ENCODE measurements around the gene GNAS. TPM values are rescaled to one million over a fixed set of nuclear protein-coding genes. Genes with fewer than 3 reads are reported as not detected.

GNAS gene
- total RNA-seq, 1 donor from 2014 or later: 663 TPM

- intact Hi-C loops (cut with DNase I): no loop called here
- no peak for TF ChIP-seq CTCF (IDR thresholded peaks at IDR 0.05)
- no peak for DNase-seq (ENCODE audit: low spot score in 2 of 2)
- Histone ChIP-seq H3K9me3 (no peaks in the 10 kb centered on the region), H3K4me1 (no peaks in the 10 kb centered on the region), H3K27ac (no peak overlapping the region), H3K36me3 (no peaks in the 10 kb centered on the region), H3K27me3 (no peaks in the 10 kb centered on the region), H3K4me3 (no peak overlapping the region)
Measured at GRCh38 chr20:58950603-58951002, 98.1 kb downstream of the GNAS start.

- intact Hi-C loops (cut with DNase I): no loop called here
- no peaks in the 10 kb centered on the region for H3K36me3 ChIP-seq
- no peaks in the 10 kb centered on the region for H3K9me3 ChIP-seq
- H3K4me3 ChIP-seq: no peak overlapping the region
- no peak for TF ChIP-seq CTCF (IDR thresholded peaks at IDR 0.05)
- H3K4me1 ChIP-seq: no peaks in the 10 kb centered on the region
- DNase-seq (ENCODE audit: low spot score in 2 of 2): no peak
- no peaks in the 10 kb centered on the region for H3K27me3 ChIP-seq
- H3K27ac ChIP-seq: no peak overlapping the region
Measured at GRCh38 chr20:58953050-58953449, 100.5 kb downstream of the GNAS start.

GRCh38 chr20:58956078-58956477, 103.6 kb downstream of the GNAS start:
- intact Hi-C loops (cut with DNase I): no loop called here
- no peaks in the 10 kb centered on the region for H3K27me3 ChIP-seq
- no peaks in the 10 kb centered on the region for H3K36me3 ChIP-seq
- H3K27ac ChIP-seq: no peak overlapping the region
- no peak for TF ChIP-seq CTCF (IDR thresholded peaks at IDR 0.05)
- H3K4me1 ChIP-seq: no peaks in the 10 kb centered on the region
- no peak for DNase-seq (ENCODE audit: low spot score in 2 of 2)
- H3K9me3 ChIP-seq: no peaks in the 10 kb centered on the region
- no peak overlapping the region for H3K4me3 ChIP-seq

GRCh38 chr20:58959652-58960051, 107.1 kb downstream of the GNAS start:
- H3K4me1 ChIP-seq: no peaks in the 10 kb centered on the region
- H3K36me3 ChIP-seq: no peaks in the 10 kb centered on the region
- H3K27me3 ChIP-seq: no peaks in the 10 kb centered on the region
- intact Hi-C loops (cut with DNase I): no loop called here
- no peak overlapping the region for H3K27ac ChIP-seq
- TF ChIP-seq CTCF (IDR thresholded peaks at IDR 0.05): no peak
- H3K4me3 ChIP-seq: no peak overlapping the region
- H3K9me3 ChIP-seq: peaks cover 0 to 4% of the 10 kb centered on the region in 2 donors
- DNase-seq (ENCODE audit: low spot score in 2 of 2): no peak

Other genes starting within 250 kb of the GNAS start
- 24.7 TPM for gene STX16, start 201.4 kb upstream of the GNAS start, total RNA-seq
- 68.3 TPM for gene NPEPL1, start 159.9 kb upstream of the GNAS start, total RNA-seq
- gene GNAS-AS1, start 1.8 kb upstream of the GNAS start, total RNA-seq: not detected
- 20.8 TPM for gene NELFCD, start 128.5 kb downstream of the GNAS start, total RNA-seq
- gene CTSZ, start 154.5 kb downstream of the GNAS start, total RNA-seq: 342 TPM
- gene TUBB1, start 166.7 kb downstream of the GNAS start, total RNA-seq: not detected
- 12.7 TPM for gene ATP5F1E, start 179.6 kb downstream of the GNAS start, total RNA-seq
- gene PRELID3B, start 190.1 kb downstream of the GNAS start, total RNA-seq: 13.4 TPM

Measured in ascending aorta (tissue), 2 donors.